SH-SY5Y (cell line): ENCODE results near the gene RAD50.

Experiments
- GATA2 ChIP-seq: IDR thresholded peaks from 2 replicates; pipeline ENCODE4 v1.6.1; 2011; ENCODE audit warnings: mild to moderate bottlenecking, low read depth, low read length
- GATA3 ChIP-seq: IDR thresholded peaks from 2 replicates; pipeline ENCODE4 v1.6.1; 2011; ENCODE audit warnings: low read depth, mild to moderate bottlenecking, low read length, moderate library complexity

DNA sequence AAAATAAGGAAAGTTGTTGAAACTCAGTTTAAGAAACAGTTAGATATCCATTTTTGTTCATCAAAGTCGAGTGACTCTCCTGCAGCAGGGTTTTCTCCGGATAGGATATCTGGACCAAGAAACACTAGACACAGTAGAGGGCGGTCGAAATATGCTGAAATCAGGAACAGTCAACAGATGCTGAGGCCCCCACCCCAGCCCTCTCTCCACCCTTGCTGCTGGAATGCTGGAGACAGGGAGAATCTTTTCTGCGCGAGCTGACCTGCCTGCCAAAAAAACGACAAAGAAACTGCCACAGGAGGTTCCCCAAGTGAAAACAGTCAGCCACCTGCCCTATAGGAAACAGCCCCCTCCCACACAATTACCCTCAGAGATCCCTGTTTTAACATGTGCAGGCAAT is 96.9 kb downstream of the RAD50 start:
- TF ChIP-seq GATA2: no peak
- TF ChIP-seq GATA3: no peak
